PC-3 (cell line): ENCODE data around the gene FOXO6. TPM values are rescaled to one million over a fixed set of nuclear protein-coding genes. Genes with fewer than 3 reads are reported as not detected.

ENCODE experiments used
- ATAC-seq: fragments of 200-7000 bp; cut with Tn5 transposase; 2 replicates; pipeline ENCODE4 v1.9.1; 2020; ENCODE audit warnings: mild to moderate bottlenecking, moderate library complexity
- BruUV-seq: library from RNA; stranded (reverse); fragments of 400-500 nt; replicated peaks from 2 replicates; lab custom pipeline; 2021; lab: Mats Ljungman, UMichigan
- CTCF ChIA-PET: fragments of 300-600 bp; sonication (Branson Sonifier 250); formaldehyde crosslinking; loops from one replicate; lab custom pipeline; 2022; ENCODE audit warnings: antibody characterized with exemption; lab: Charles Lee
- POLR2A ChIA-PET: fragments of 300-600 bp; sonication (Branson Sonifier 250); formaldehyde crosslinking; loops from one replicate; lab custom pipeline; 2022; ENCODE audit warnings: antibody characterized with exemption; ENCODE audit not compliant: unreplicated experiment; lab: Charles Lee
- DNase-seq: peaks from one replicate; pipeline ENCODE4 v3.0.0-alpha.2; 2015
- H2AFZ ChIP-seq: fragments of 300-600 bp; sonication (generic); 2 replicates; pipeline ENCODE4 v1.6.0; 2016; ENCODE audit warnings: antibody characterized with exemption, low read length
- H3F3A ChIP-seq: fragments of 300-600 bp; sonication (generic); one replicate; pipeline ENCODE4 v1.6.0; 2017; ENCODE audit warnings: antibody characterized with exemption, low read length, control low read depth, mild to moderate bottlenecking; ENCODE audit not compliant: unreplicated experiment
- H3K27ac ChIP-seq: fragments of 300-600 bp; sonication (generic); 2 replicates; pipeline ENCODE4 v1.5.1; 2016; ENCODE audit warnings: mild to moderate bottlenecking, low read length
- H3K27me3 ChIP-seq: fragments of 300-600 bp; sonication (generic); 2 replicates; pipeline ENCODE4 v1.6.1; 2016; ENCODE audit warnings: low read length, mixed read lengths
- H3K36me3 ChIP-seq: fragments of 300-600 bp; sonication (generic); 2 replicates; pipeline ENCODE4 v1.6.1; 2016; ENCODE audit warnings: low read depth, mixed run types, low read length, mixed read lengths
- H3K4me1 ChIP-seq: fragments of 300-600 bp; sonication (generic); 2 replicates; pipeline ENCODE4 v1.5.1; 2016; ENCODE audit warnings: low read length; ENCODE audit not compliant: insufficient read depth
- H3K4me2 ChIP-seq: fragments of 300-600 bp; sonication (generic); 2 replicates; pipeline ENCODE4 v1.6.0; 2016; ENCODE audit warnings: low read length
- H3K4me3 ChIP-seq: fragments of 300-600 bp; sonication (generic); 2 replicates; pipeline ENCODE4 v1.5.1; 2016; ENCODE audit warnings: mild to moderate bottlenecking, low read length, mixed read lengths
- H3K79me2 ChIP-seq: fragments of 300-600 bp; sonication (generic); 2 replicates; pipeline ENCODE4 v1.6.1; 2017; ENCODE audit warnings: low read length, mixed read lengths
- H3K9ac ChIP-seq: fragments of 300-600 bp; sonication (generic); 2 replicates; pipeline ENCODE4 v1.6.0; 2016; ENCODE audit warnings: mild to moderate bottlenecking, low read length
- H3K9me2 ChIP-seq: fragments of 300-600 bp; sonication (generic); replicated peaks from 2 replicates; pipeline ENCODE4 v1.6.1; 2016; ENCODE audit warnings: mixed run types, low read length, mixed read lengths
- H3K9me3 ChIP-seq: fragments of 300-600 bp; sonication (generic); 2 replicates; pipeline ENCODE4 v1.6.1; 2016; ENCODE audit warnings: low read length, mixed read lengths
- H4K20me1 ChIP-seq: fragments of 300-600 bp; sonication (generic); 2 replicates; pipeline ENCODE4 v1.6.1; 2016; ENCODE audit warnings: low read length, mixed read lengths
- CTCF ChIP-seq: fragments of 300-600 bp; sonication (generic); conservative IDR thresholded peaks from 2 replicates; pipeline ENCODE4 v1.5.1; 2017; ENCODE audit warnings: antibody characterized with exemption, low read depth, mild to moderate bottlenecking, low read length
- EZH2 ChIP-seq: fragments of 300-600 bp; sonication (generic); IDR thresholded peaks from one replicate; pipeline ENCODE4 v1.6.1; 2017; ENCODE audit warnings: antibody characterized with exemption, mild to moderate bottlenecking, low read length; ENCODE audit not compliant: unreplicated experiment
- EZH2phosphoT487 ChIP-seq: fragments of 300-600 bp; sonication (generic); IDR thresholded peaks from 2 replicates; pipeline ENCODE4 v1.6.1; 2018; ENCODE audit warnings: mild to moderate bottlenecking, antibody characterized with exemption, low read length, borderline replicate concordance
- intact Hi-C: fragments of 100-400 bp; cut with micrococcal nuclease; formaldehyde crosslinking; loops from 2 replicates; pipeline ENCODE4 v1.9.0; 2023
- total RNA-seq: library from RNA; depleted of rRNA; stranded (reverse); fragments of >200 nt; gene quantifications from 2 replicates; pipeline ENCODE4 v1.2.3, GENCODE V29; 2014

FOXO6 gene
- total RNA-seq, 1 experiment from 2014 or later: 1.2 TPM

DNA sequence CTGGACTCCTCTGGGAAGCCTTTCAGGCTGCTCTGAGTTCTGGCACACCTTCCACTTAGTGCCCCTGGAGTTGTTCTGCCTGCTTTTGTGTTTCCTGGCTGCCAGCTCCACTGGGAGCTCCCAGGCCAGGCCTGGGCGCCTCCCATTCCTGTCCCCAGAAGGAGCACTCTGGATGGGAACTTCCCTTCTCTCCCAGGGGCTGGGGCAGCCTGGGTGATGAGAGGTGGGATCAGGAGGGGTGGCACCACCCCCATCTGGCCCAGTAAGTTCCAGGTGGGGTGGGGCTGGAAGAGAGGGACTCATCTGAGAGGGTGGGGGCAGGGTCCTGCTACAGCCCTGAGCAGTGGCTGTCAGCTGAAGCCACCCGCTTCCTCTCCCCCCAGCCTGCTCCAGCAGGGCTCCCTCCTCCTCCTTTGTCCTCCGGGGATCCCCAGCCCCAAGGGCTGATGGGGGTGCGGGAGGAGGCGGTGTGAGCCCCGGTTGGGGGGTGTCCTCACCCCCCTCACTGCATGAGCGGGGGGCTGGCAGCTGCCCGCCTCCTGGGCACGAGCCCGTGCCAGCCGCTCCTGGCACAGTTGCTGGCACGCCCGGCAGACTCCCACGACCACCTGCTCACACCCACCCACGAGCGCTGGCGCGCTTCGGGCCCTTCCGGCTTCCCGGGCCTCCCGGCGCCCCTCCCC lies 4.7 kb downstream of the FOXO6 start:
- Histone ChIP-seq H3K9me3 (no peaks in the 10 kb centered on the region), H2AFZ (no peak overlapping the region), H3K9me2 (no peaks in the 10 kb centered on the region), H3K9ac (no peak overlapping the region), H3K4me1 (peaks cover 10% of the 10 kb centered on the region; the same call in 1 of the 2 replicates), H3K36me3 (no peaks in the 10 kb centered on the region), H3K27me3 (peaks cover 15% of the 10 kb centered on the region), H3K27ac (no peak overlapping the region), H3F3A (no peaks in the 10 kb centered on the region), H4K20me1 (no peaks in the 10 kb centered on the region), H3K4me2 (peak overlapping the region; percentile 77), H3K4me3 (no peak overlapping the region; the same call in 1 of the 2 replicates), H3K79me2 (no peaks in the 10 kb centered on the region)
- DNase-seq (no peak), ATAC-seq (no peak)
- intact Hi-C loops: no loop called here
- no peak for TF ChIP-seq EZH2
- ChIA-PET CTCF (no interaction called here), POLR2A (no interaction called here)
- no TSS peak for BruUV-seq

DNA sequence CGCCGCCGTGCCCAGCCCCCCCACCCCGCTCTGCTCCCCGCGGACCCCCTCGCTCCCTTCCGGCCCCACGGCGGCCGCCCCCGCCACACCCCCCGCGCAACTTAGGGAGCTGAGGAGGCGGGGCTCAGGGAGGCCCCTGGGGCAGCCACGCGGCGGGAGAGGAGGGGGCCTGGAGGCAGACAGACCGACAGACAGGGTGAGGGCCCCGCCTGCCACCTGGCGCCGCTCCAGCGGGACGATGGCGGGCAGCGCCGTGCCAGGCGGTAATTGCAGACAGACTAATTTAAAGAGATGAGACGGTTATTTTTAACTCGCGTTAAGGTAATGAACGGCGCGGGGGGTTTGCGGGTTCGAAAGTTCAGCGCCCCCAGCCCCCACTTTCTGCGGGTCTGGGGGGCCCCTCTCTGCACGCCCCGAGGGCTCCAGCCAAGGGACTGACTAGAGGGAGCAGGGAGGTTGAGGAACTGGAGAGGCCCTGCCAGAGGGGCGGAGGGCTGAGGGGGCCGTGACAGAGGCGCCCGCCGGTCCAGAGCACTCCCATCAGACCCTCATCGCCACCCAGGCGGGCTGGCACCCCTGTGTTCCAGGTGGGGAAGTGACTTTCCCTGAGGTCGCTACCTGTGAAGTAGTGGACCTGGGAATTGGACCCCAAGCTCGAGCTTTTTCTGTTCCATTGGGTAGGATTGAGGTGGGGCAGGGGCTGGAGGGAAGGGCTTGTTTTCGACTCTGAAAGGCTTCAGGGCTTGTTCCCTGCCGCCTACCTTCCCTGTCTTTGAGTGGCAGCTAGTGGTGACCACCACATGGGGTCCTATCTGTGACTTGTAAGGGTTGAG lies 5.4 kb downstream of the FOXO6 start:
- Histone ChIP-seq H3K27ac (no peak overlapping the region), H3K9ac (no peak overlapping the region), H3K9me2 (no peaks in the 10 kb centered on the region), H3F3A (no peaks in the 10 kb centered on the region), H4K20me1 (no peaks in the 10 kb centered on the region), H3K4me2 (peak overlapping the region; percentile 77), H3K79me2 (no peaks in the 10 kb centered on the region), H3K36me3 (no peaks in the 10 kb centered on the region), H3K4me3 (peak overlapping the region; percentile 57), H3K9me3 (no peaks in the 10 kb centered on the region), H2AFZ (0 out of 2 replicates have a peak overlapping the region, but pooled peaks have one; percentile 53), H3K4me1 (peaks cover 12% of the 10 kb centered on the region; the same call in 1 of the 2 replicates), H3K27me3 (peaks cover 15% of the 10 kb centered on the region)
- intact Hi-C loops: no loop called here
- ATAC-seq: no peak
- CTCF ChIA-PET: no interaction called here
- no peak for DNase-seq
- no TSS peak for BruUV-seq
- no peak for TF ChIP-seq EZH2
- TF ChIP-seq CTCF: no peak
- no peak for TF ChIP-seq EZH2phosphoT487
- POLR2A ChIA-PET: no interaction called here

- no peak for DNase-seq
- intact Hi-C loops: no loop called here
- Histone ChIP-seq H3K4me2 (no peak overlapping the region), H3K9me3 (no peaks in the 10 kb centered on the region), H3K4me3 (no peak overlapping the region), H3F3A (no peaks in the 10 kb centered on the region), H3K27me3 (peaks cover 11% of the 10 kb centered on the region), H3K36me3 (no peaks in the 10 kb centered on the region), H3K9ac (no peak overlapping the region), H3K79me2 (no peaks in the 10 kb centered on the region), H4K20me1 (no peaks in the 10 kb centered on the region), H3K9me2 (no peaks in the 10 kb centered on the region), H3K4me1 (peaks cover 12% of the 10 kb centered on the region; the same call in 1 of the 2 replicates), H3K27ac (no peak overlapping the region), H2AFZ (no peak overlapping the region)
- ChIA-PET POLR2A (no interaction called here), CTCF (no interaction called here)
- no TSS peak for BruUV-seq
- no peak for ATAC-seq
- TF ChIP-seq EZH2: no peak
- no peak for TF ChIP-seq CTCF
- TF ChIP-seq EZH2phosphoT487: no peak
These were observed 6.0 kb downstream of the FOXO6 start for GRCh38 chr1:41367288-41367642.
